HEK293 (cell line): ENCODE results near the gene RAB3GAP2.

ENCODE experiments used
- KLF7 ChIP-seq: fragments of 450-650 bp; formaldehyde crosslinking; IDR thresholded peaks from 2 replicates; pipeline ENCODE4 v1.5.1; 2016; ENCODE audit warnings: missing biosample characterization, missing genetic modification characterization, borderline replicate concordance
- ZIC2 ChIP-seq: fragments of 450-650 bp; formaldehyde crosslinking; IDR thresholded peaks from 2 replicates; pipeline ENCODE4 v1.5.1; 2016; ENCODE audit warnings: missing biosample characterization, missing genetic modification characterization
- ZNF114 ChIP-seq: fragments of 450-650 bp; formaldehyde crosslinking; IDR thresholded peaks from 2 replicates; pipeline ENCODE4 v1.5.0; 2017; ENCODE audit warnings: missing biosample characterization, missing genetic modification characterization
- ZNF169 ChIP-seq: fragments of 450-650 bp; formaldehyde crosslinking; IDR thresholded peaks from 2 replicates; pipeline ENCODE4 v1.5.1; 2016; ENCODE audit warnings: missing biosample characterization, missing genetic modification characterization
- ZNF221 ChIP-seq: fragments of 450-650 bp; formaldehyde crosslinking; IDR thresholded peaks from 2 replicates; pipeline ENCODE4 v1.5.1; 2017; ENCODE audit warnings: missing biosample characterization, missing genetic modification characterization, borderline replicate concordance
- ZNF423 ChIP-seq: fragments of 450-650 bp; formaldehyde crosslinking; IDR thresholded peaks from 2 replicates; pipeline ENCODE4 v1.5.1; 2016; ENCODE audit warnings: missing biosample characterization, missing genetic modification characterization
- ZNF600 ChIP-seq: fragments of 450-650 bp; formaldehyde crosslinking; IDR thresholded peaks from 2 replicates; pipeline ENCODE4 v1.5.1; 2016; ENCODE audit warnings: missing biosample characterization, missing genetic modification characterization
- TF ChIP-seq, protein P1 (sequence below): sonication (generic); formaldehyde crosslinking; IDR thresholded peaks from 2 replicates; pipeline ENCODE4 v1.8.1; 2022; ENCODE audit warnings: mild to moderate bottlenecking, moderate library complexity, missing genetic modification reagents
- TF ChIP-seq, protein P2 (sequence below): fragments of 450-650 bp; formaldehyde crosslinking; IDR thresholded peaks from 2 replicates; pipeline ENCODE4 v1.5.1; 2016; ENCODE audit warnings: missing biosample characterization, missing genetic modification characterization

- TF ChIP-seq ZIC2 (tag by site-specific recombination) (no peak), KLF7 (no peak), ZNF600 (tag by site-specific recombination) (no peak), ZNF114 (no peak), ZNF169 (tag by site-specific recombination) (no peak), ZNF221 (tag by site-specific recombination) (no peak), ZNF423 (tag by site-specific recombination) (no peak)
- TF ChIP-seq, protein P1, sequence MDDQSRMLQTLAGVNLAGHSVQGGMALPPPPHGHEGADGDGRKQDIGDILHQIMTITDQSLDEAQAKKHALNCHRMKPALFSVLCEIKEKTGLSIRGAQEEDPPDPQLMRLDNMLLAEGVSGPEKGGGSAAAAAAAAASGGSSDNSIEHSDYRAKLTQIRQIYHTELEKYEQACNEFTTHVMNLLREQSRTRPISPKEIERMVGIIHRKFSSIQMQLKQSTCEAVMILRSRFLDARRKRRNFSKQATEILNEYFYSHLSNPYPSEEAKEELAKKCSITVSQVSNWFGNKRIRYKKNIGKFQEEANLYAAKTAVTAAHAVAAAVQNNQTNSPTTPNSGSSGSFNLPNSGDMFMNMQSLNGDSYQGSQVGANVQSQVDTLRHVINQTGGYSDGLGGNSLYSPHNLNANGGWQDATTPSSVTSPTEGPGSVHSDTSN (CRISPR knock-in tag) = no peak
- TF ChIP-seq, protein P2, sequence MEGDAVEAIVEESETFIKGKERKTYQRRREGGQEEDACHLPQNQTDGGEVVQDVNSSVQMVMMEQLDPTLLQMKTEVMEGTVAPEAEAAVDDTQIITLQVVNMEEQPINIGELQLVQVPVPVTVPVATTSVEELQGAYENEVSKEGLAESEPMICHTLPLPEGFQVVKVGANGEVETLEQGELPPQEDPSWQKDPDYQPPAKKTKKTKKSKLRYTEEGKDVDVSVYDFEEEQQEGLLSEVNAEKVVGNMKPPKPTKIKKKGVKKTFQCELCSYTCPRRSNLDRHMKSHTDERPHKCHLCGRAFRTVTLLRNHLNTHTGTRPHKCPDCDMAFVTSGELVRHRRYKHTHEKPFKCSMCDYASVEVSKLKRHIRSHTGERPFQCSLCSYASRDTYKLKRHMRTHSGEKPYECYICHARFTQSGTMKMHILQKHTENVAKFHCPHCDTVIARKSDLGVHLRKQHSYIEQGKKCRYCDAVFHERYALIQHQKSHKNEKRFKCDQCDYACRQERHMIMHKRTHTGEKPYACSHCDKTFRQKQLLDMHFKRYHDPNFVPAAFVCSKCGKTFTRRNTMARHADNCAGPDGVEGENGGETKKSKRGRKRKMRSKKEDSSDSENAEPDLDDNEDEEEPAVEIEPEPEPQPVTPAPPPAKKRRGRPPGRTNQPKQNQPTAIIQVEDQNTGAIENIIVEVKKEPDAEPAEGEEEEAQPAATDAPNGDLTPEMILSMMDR (tag by site-specific recombination) = no peak
Measured at GRCh38 chr1:220182656-220183055, 89.6 kb downstream of the RAB3GAP2 start.
